Lung (tissue), 13 donors: ENCODE measurements around the gene ALS2CL. TPM values are rescaled to one million over a fixed set of nuclear protein-coding genes. Genes with fewer than 3 reads are reported as not detected.

Experiments
- ATAC-seq: fragments of 200-7000 bp; cut with Tn5 transposase; one replicate; pipeline ENCODE4 v1.9.1; 2020; ENCODE audit warnings: moderate number of reproducible peaks; ENCODE audit not compliant: insufficient read depth, low FRiP score
- DNase-seq, 3 donors: peaks; one replicate each; pipeline ENCODE4 v3.0.0-alpha.2; 2013 to 2017
- H3K27ac ChIP-seq, 2 donors: one replicate each; pipeline ENCODE4 v1.5.1; 2013; ENCODE audit warnings: mild to moderate bottlenecking in 2 of 2, moderate library complexity in 2 of 2, control low read depth in 1 of 2, inconsistent platforms in 1 of 2, low read depth in 1 of 2, low read length in 1 of 2
- H3K27me3 ChIP-seq, 3 donors: one replicate each; pipeline ENCODE4 v1.5.1; 2013; ENCODE audit warnings: low read length in 2 of 3; ENCODE audit not compliant: control insufficient read depth in 3 of 3, insufficient read depth in 3 of 3
- H3K36me3 ChIP-seq, 4 donors: one replicate each; pipeline ENCODE4 v1.5.1; 2013; ENCODE audit warnings: low read length in 4 of 4, mild to moderate bottlenecking in 1 of 4, moderate library complexity in 1 of 4; ENCODE audit not compliant: control insufficient read depth in 4 of 4, insufficient read depth in 4 of 4
- H3K4me1 ChIP-seq, 5 donors: one replicate each; pipeline ENCODE4 v1.5.1; 2013; ENCODE audit warnings: low read length in 5 of 5, mild to moderate bottlenecking in 2 of 5, moderate library complexity in 1 of 5; ENCODE audit not compliant: control insufficient read depth in 5 of 5, insufficient read depth in 5 of 5
- H3K4me3 ChIP-seq: one replicate; pipeline ENCODE4 v1.5.1; 2013; ENCODE audit warnings: mild to moderate bottlenecking, control low read depth, moderate library complexity
- H3K9ac ChIP-seq, 2 donors: one replicate each; pipeline ENCODE4 v1.5.1; 2013; ENCODE audit warnings: low read length in 2 of 2, control low read depth in 1 of 2; ENCODE audit not compliant: insufficient read depth in 1 of 2
- H3K9me3 ChIP-seq, 4 donors: one replicate each; pipeline ENCODE4 v1.5.1; 2013; ENCODE audit warnings: low read length in 3 of 4, mild to moderate bottlenecking in 1 of 4, moderate library complexity in 1 of 4; ENCODE audit not compliant: control insufficient read depth in 4 of 4, insufficient read depth in 3 of 4
- WGBS, 2 donors: extraction: QIAGEN DNeasy Blood & Tissue Kit; methylation state at CpG; one replicate each; pipeline ENCODE4 v1.1.7; 2013; 5-methylcytosine and 5-hydroxymethylcytosine counted together
- polyA plus RNA-seq, 2 donors: library from polyadenylated mRNA; stranded (reverse); fragments of 200-250 nt; gene quantifications; one replicate each; pipeline ENCODE4 v1.2.1, GENCODE V29; 2013
- small RNA-seq: library from RNA; depleted of rRNA; stranded (forward); fragments of <200 nt; gene quantifications from one replicate; pipeline ENCODE3, GENCODE V24; 2014; ENCODE audit warnings: low replicate concordance
- total RNA-seq, 2 donors: library from RNA; depleted of rRNA in 1 of 2; stranded (reverse); fragments of >200 nt in 1 of 2; gene quantifications; one replicate each; pipeline ENCODE4 v1.2.1, GENCODE V29; 2014 to 2021
- TF ChIP-seq, protein P1 (sequence below): IDR thresholded peaks from 2 replicates; pipeline ENCODE4 v1.5.1; 2012; ENCODE audit warnings: mild to moderate bottlenecking; ENCODE audit errors: control extremely low read depth, extremely low read depth
- donor health status: control.
- donor health status: control.
- donor health status: Bipolar disorder and iron deficiency.
- donor health status: healthy.
- donor health status: DM: yes; HTN: yes; CAD: no.

Gene ALS2CL
- total and polyA plus RNA-seq, 4 donors = 23.6 to 58.5 (median 48.9) TPM

DNA sequence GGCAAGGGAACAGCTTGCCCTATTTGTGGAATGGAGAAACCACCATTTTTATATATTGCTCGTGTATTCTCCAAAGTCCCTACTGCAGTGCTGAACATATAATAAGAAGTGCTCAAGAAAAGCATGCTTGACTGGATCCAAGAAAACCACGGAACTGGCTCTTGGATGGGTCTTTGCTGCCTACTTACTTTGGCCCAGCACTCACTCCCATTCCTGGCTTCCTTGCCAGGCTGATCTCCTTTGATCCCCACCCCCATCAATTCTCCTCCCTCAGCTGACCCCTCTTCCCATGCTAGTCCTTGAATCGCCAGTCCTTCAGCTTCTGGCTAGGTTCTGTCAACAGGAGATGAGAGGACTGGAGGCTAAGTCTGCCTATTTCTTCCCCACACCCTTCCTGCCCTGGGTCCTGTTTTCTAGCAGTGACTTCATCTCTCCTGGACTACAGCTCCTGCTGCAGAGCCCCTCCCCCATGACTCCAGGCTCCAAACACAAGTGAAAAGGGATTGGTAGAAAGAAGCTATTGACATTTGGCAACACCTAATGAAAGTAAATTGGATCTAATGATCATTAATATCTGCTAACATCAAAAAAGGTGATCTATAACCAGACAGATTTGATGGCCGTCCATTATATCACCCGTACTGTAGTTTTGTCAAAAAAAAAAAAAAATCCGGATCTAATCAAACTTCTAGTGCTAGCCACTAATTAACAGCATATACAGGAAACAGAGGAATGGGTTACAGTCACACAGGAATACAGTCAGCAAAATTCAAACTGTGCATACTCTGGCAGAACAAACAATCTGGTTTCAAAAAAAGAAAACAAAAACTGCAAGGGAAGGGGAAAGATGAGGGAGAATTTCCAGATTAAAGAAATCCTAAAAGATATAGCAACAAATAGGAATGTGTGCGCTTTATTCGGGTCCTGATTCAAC is 73.4 kb downstream of the ALS2CL start:
- Histone ChIP-seq H3K9ac (no peak overlapping the region), H3K4me3 (no peak overlapping the region), H3K4me1 (peaks cover 0 to 11% (median 0%) of the 10 kb centered on the region in 5 donors), H3K36me3 (no peaks in the 10 kb centered on the region), H3K9me3 (no peaks in the 10 kb centered on the region), H3K27ac (no peak overlapping the region), H3K27me3 (peaks cover 0 to 2% (median 0%) of the 10 kb centered on the region in 3 donors)
- ATAC-seq (no peak), DNase-seq (no peak)
- TF ChIP-seq, protein P1, sequence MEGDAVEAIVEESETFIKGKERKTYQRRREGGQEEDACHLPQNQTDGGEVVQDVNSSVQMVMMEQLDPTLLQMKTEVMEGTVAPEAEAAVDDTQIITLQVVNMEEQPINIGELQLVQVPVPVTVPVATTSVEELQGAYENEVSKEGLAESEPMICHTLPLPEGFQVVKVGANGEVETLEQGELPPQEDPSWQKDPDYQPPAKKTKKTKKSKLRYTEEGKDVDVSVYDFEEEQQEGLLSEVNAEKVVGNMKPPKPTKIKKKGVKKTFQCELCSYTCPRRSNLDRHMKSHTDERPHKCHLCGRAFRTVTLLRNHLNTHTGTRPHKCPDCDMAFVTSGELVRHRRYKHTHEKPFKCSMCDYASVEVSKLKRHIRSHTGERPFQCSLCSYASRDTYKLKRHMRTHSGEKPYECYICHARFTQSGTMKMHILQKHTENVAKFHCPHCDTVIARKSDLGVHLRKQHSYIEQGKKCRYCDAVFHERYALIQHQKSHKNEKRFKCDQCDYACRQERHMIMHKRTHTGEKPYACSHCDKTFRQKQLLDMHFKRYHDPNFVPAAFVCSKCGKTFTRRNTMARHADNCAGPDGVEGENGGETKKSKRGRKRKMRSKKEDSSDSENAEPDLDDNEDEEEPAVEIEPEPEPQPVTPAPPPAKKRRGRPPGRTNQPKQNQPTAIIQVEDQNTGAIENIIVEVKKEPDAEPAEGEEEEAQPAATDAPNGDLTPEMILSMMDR = no peak
- WGBS, 2 donors = 56 to 69% methylated on average over 8 of the region's 8 CpGs

Small RNA genes within 50 kb of the gene (small RNA-seq; reads per million reads assigned to genes)
- gene RF00591 = not detected

Other genes starting within 250 kb of the ALS2CL start
- 100 to 1,000 TPM; 102 to 188 TPM for gene LTF, start 228.8 kb downstream of the ALS2CL start, total RNA-seq
- 10 to 100 TPM; 12.9 to 99.4 TPM for gene LTF, start 228.8 kb downstream of the ALS2CL start, polyA plus RNA-seq
- gene RTP3, start 195.7 kb downstream of the ALS2CL start, total RNA-seq = not detected
- gene RTP3, start 195.7 kb downstream of the ALS2CL start, polyA plus RNA-seq = not detected
- 1 to 10 TPM; 1.1 to 3.1 TPM for gene LRRC2, start 127.4 kb downstream of the ALS2CL start, total RNA-seq
- under 1 TPM; 0.09 to 0.39 TPM for gene LRRC2, start 127.4 kb downstream of the ALS2CL start, polyA plus RNA-seq
- not detected for gene FAM240A, start 81.2 kb downstream of the ALS2CL start, total RNA-seq
- not detected for gene FAM240A, start 81.2 kb downstream of the ALS2CL start, polyA plus RNA-seq
- gene TMIE, start 7.7 kb upstream of the ALS2CL start, total RNA-seq = under 1 TPM; 0.52 to 0.63 TPM
- under 1 TPM; 0.32 to 0.71 TPM for gene TMIE, start 7.7 kb upstream of the ALS2CL start, polyA plus RNA-seq
- gene PRSS50, start 24.2 kb upstream of the ALS2CL start, total RNA-seq = 1 to 10 TPM in 1 of 2 donors, under 1 TPM in 1; 0.46 to 2.2 TPM
- under 1 TPM; 0.08 to 0.16 TPM for gene PRSS50, start 24.2 kb upstream of the ALS2CL start, polyA plus RNA-seq
- gene MYL3, start 169.8 kb upstream of the ALS2CL start, total RNA-seq = 1 to 10 TPM; 2.8 to 4.1 TPM
- gene MYL3, start 169.8 kb upstream of the ALS2CL start, polyA plus RNA-seq = 1 to 10 TPM; 1.9 to 2.4 TPM
- gene PTH1R, start 184.0 kb upstream of the ALS2CL start, total RNA-seq = 10 to 100 TPM; 14.7 to 25.1 TPM
- 10 to 100 TPM; 11.2 to 29.7 TPM for gene PTH1R, start 184.0 kb upstream of the ALS2CL start, polyA plus RNA-seq